ENCODE data around the gene TCOF1. TPM values are rescaled to one million over a fixed set of nuclear protein-coding genes. Genes with fewer than 3 reads are reported as not detected.

TCOF1 gene
- total RNA-seq, 1 donor, result 21.7 TPM

DNA sequence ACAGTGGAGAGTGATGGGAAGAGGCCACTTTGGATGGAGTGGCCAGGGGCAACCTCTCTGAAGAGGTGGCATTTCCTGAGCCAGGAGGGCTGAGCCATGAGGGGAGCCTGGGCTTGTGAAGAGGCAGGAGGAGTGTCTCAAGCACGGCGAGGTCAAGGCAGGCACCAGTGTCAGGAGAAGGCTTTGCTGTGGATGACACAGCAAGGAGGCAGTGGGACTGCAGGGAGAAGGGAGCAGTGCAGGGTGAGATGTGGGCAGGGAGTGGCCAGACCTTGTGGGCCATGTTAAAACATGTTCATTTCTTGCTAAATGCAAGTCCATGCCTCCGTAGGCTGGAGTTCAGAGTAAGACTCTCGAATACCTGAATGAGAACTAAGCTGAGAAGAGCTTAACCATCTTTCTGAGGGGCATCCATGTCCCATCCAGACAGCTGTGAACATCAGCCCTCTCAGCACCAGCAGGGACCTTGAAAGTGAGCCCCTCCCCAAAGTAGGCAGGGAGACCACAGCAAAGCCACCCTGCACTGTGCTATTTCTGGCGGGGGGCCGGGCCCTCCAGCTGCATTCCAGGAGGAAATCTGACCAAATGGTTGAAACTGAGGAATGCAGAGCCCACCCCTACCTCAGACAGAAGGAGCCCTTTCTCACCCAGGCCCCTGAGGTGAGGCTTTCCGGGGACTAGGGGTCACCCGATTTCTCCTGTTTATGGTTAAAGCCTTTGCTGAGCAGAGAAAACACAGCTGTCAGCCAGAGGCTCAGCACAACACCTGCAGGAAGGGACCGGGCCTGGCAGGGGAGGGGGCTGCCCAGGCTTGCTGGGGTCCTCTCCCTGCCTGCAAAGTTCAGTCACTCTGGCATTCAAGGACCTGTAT is 38.6 kb upstream of the TCOF1 start:
- Histone ChIP-seq H3K27me3 (ENCODE audit: insufficient read depth, low read length) (no peaks in the 10 kb centered on the region), H3K9me3 (ENCODE audit: low read depth, low read length) (no peaks in the 10 kb centered on the region), H3K4me3 (ENCODE audit: low read length) (no peak overlapping the region), H3K4me1 (ENCODE audit: insufficient read depth, low read length) (no peaks in the 10 kb centered on the region)

DNA sequence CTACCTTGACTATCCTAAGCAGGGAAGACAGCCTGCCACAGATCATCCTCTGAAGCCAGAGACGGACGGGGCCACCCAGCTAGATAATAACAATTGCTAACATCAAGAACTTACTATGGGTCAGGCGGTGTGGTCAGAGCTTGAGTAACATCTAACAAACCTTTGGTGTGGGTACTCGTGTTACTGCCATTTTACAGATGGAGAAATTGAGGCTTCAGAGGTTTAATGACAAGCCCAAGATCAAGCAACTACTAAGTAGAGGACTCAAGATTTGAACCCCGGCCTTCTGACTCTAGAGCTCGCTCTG is 38.1 kb upstream of the TCOF1 start:
- no peaks in the 10 kb centered on the region for H3K4me1 ChIP-seq (ENCODE audit: insufficient read depth, low read length)
- H3K4me3 ChIP-seq (ENCODE audit: low read length), result no peak overlapping the region
- no peaks in the 10 kb centered on the region for H3K9me3 ChIP-seq (ENCODE audit: low read depth, low read length)
- H3K27me3 ChIP-seq (ENCODE audit: insufficient read depth, low read length), result no peaks in the 10 kb centered on the region

DNA sequence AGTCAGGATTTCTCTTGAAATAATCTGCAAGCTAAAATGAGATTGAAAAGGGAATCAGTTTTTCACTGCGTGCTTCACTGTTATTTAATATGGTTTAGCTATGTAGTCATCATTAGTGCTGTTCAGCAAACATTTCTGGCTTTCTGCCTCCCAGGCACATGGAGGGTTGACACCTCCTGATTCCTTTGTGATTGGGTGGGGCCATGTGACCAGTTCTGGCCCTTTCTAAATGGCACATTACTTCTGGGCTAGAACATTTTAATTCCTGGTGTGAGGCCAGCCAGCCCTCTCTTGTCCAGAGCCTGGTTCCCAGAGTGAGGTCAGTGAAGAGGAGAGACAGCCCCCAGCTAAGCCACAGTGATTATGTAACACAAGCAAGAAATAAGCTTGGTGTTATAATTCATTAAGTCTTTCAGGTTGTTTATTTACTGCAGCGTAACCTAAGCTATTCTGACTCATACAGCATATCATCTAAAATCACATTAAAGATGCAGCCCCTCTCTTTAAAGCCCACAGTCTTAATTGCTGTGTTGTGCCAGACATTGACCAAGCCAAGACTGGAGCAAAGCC is 37.4 kb upstream of the TCOF1 start:
- no peaks in the 10 kb centered on the region for H3K9me3 ChIP-seq (ENCODE audit: low read depth, low read length)
- no peak overlapping the region for H3K4me3 ChIP-seq (ENCODE audit: low read length)
- no peaks in the 10 kb centered on the region for H3K27me3 ChIP-seq (ENCODE audit: insufficient read depth, low read length)
- H3K4me1 ChIP-seq (ENCODE audit: insufficient read depth, low read length), result no peaks in the 10 kb centered on the region

DNA sequence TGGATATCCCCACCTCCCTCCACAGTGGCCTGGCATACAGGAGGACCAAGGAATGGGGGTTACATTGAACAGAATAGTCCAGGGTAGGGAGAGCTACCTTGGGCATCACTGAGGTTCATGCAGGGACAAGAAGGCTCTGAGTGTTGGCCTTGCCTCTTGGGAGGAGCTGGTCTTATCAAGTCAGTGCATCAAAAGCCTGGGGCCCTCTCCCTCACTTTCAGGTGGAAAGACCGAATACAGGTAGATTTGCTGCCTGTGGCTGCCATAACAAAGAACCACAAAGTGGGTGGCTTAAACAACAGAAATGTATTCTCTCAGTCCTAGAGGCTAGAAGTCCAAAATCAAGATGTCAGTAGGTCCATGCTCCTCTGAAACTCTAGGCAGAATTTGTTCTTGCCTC is 36.3 kb upstream of the TCOF1 start:
- Histone ChIP-seq H3K9me3 (ENCODE audit: low read depth, low read length) (no peaks in the 10 kb centered on the region), H3K27me3 (ENCODE audit: insufficient read depth, low read length) (no peaks in the 10 kb centered on the region), H3K4me1 (ENCODE audit: insufficient read depth, low read length) (no peaks in the 10 kb centered on the region), H3K4me3 (ENCODE audit: low read length) (no peak overlapping the region)

DNA sequence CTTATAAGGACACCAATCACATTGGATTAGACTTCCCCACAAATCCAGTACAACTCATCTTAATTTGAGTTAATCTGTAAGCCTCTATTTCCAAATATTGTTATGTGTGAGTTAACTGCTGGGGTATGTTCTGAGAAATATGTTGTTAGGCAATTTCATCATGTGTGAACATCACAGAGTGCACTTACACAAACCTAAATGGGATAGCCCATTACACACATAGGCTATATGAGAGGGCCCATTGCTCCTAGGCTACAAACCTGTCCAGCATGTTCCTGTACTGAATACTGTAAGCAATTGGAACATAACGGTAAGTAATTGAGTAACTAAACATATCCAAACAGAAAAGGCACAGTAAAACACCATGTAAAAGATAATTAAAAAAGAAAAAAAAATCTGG is 35.7 kb upstream of the TCOF1 start:
- H3K9me3 ChIP-seq (ENCODE audit: low read depth, low read length), result no peaks in the 10 kb centered on the region
- H3K4me1 ChIP-seq (ENCODE audit: insufficient read depth, low read length), result no peaks in the 10 kb centered on the region
- no peak overlapping the region for H3K4me3 ChIP-seq (ENCODE audit: low read length)
- H3K27me3 ChIP-seq (ENCODE audit: insufficient read depth, low read length), result no peaks in the 10 kb centered on the region

DNA sequence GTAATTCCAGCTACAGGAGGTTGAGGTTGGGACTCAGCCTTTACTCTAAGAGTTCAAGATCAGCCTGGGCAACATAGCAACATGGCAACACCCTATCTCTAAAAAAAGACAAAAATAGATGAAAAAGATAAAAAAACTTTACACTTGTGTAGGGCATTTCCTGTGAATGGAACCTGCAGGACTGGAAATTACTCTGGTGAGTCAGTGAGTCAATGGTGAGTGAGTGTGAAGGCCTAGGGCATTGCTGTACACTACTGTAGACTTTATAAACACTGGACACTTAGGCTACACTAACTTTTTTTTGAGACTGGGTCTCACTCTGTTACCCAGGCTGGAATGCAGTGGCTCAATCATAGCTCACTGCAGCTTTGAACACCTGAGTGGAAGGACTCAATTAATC is 35.3 kb upstream of the TCOF1 start:
- no peaks in the 10 kb centered on the region for H3K4me1 ChIP-seq (ENCODE audit: insufficient read depth, low read length)
- H3K27me3 ChIP-seq (ENCODE audit: insufficient read depth, low read length), result no peaks in the 10 kb centered on the region
- H3K4me3 ChIP-seq (ENCODE audit: low read length), result no peak overlapping the region

DNA sequence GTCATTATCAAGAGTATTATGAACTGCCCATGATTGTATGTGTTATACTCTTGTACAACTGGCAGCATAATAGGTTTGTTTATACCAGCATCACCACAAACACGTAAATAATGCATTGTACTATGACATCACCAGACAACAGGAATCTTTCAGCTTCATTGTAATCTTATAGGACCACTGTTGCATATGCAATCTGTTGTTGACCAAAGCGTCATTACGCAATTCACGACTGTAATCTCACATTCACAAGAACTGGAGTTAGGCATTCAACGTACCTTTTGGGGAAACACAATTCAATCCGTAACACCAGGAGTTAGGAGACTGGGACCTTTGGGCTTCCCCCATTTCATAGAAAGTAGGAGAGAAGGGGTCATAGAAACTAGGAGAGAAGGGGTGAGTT is 34.4 kb upstream of the TCOF1 start:
- Histone ChIP-seq H3K4me3 (ENCODE audit: low read length) (no peak overlapping the region), H3K27me3 (ENCODE audit: insufficient read depth, low read length) (no peaks in the 10 kb centered on the region), H3K4me1 (ENCODE audit: insufficient read depth, low read length) (no peaks in the 10 kb centered on the region), H3K9me3 (ENCODE audit: low read depth, low read length) (no peaks in the 10 kb centered on the region)

More for the DNA sequence above, 35.3 kb upstream of the TCOF1 start:
- H3K9me3 ChIP-seq (ENCODE audit: low read depth, low read length), result no peaks in the 10 kb centered on the region

DNA sequence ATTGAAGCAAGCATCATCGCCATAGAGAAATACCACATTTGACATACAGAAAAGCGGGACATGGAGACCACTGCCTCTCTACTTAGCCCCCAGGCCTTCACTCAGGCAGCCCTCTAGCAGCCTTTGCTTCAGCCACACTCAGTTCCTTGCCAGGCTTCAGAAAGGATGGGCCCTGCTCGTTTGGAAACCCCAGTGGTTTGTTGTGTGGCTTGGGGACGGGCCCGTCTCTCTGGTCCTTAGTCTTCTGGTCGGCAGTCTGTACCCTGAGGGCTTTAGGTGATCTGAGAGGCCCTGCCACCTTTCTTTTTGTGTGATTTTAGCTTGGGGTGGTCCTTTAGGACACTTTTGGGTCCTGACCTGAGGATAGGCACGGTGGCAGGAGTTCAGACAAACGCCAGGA is 33.7 kb upstream of the TCOF1 start:
- Histone ChIP-seq H3K4me3 (ENCODE audit: low read length) (no peak overlapping the region), H3K9me3 (ENCODE audit: low read depth, low read length) (no peaks in the 10 kb centered on the region), H3K4me1 (ENCODE audit: insufficient read depth, low read length) (no peaks in the 10 kb centered on the region), H3K27me3 (ENCODE audit: insufficient read depth, low read length) (no peaks in the 10 kb centered on the region)

DNA sequence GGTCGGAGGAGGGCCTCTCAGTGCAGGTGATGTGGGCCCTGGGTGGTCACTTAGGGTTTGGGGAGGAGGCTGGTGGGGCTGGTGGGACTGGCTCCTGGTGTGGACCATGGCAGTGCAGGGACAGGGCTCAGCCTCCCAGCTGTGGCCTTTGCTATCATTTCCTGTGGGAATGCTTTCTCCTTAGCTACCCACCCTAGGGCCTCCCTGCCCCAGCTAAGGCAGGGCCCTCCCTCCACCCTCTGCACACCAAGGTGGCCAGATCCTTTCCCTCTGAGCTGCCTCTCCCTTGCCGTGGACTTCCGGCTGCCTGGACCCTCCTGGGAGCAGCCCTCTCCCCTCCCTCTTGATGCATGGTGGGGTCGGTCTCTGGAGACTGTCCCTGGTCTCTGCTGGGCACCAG is 32.1 kb upstream of the TCOF1 start:
- H3K27me3 ChIP-seq (ENCODE audit: insufficient read depth, low read length), result no peaks in the 10 kb centered on the region
- H3K9me3 ChIP-seq (ENCODE audit: low read depth, low read length), result no peaks in the 10 kb centered on the region
- no peak overlapping the region for H3K4me3 ChIP-seq (ENCODE audit: low read length)
- no peaks in the 10 kb centered on the region for H3K4me1 ChIP-seq (ENCODE audit: insufficient read depth, low read length)

DNA sequence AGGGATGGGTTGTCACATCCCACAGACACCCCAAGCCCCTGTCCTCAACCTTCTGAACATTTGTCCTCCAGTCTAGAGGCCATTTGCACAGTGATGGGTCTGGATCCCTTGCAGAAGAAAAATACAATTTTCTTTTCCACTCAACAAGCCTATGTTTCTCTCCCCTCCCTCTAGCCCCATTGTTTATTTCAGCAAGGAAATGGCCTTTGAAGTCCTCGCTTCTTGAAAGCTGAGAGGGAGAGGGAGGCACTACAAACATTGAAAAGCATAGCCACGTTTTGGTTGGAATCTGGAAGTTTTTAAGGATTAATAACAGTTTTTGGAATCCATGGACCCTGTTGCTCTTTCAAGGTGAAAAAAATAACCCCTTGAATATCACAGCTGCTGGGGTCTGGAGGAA is 30.8 kb upstream of the TCOF1 start:
- H3K27me3 ChIP-seq (ENCODE audit: insufficient read depth, low read length), result no peaks in the 10 kb centered on the region
- no peaks in the 10 kb centered on the region for H3K4me1 ChIP-seq (ENCODE audit: insufficient read depth, low read length)
- no peaks in the 10 kb centered on the region for H3K9me3 ChIP-seq (ENCODE audit: low read depth, low read length)
- no peak overlapping the region for H3K4me3 ChIP-seq (ENCODE audit: low read length)

DNA sequence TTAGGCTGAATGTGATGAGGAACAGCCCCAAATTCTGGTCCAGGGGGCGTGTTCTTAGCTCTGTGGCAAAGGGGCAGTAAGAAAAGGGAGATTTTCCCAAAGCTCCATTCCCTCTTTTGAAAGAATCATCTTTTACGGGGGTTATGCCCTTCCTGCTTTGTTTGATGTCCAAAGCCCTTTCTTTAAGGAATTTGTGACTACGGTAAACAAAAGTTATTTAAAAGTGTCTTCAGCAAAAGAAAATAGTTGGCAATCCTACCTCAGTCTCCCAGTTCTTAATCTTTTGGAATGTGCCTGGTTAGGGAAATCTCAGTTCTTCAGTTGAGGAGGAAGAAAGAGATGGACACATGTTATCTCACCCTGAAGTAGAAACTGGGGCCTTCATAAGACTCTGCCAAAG is 30.4 kb upstream of the TCOF1 start:
- no peaks in the 10 kb centered on the region for H3K9me3 ChIP-seq (ENCODE audit: low read depth, low read length)
- H3K4me3 ChIP-seq (ENCODE audit: low read length), result no peak overlapping the region
- no peaks in the 10 kb centered on the region for H3K4me1 ChIP-seq (ENCODE audit: insufficient read depth, low read length)
- no peaks in the 10 kb centered on the region for H3K27me3 ChIP-seq (ENCODE audit: insufficient read depth, low read length)

DNA sequence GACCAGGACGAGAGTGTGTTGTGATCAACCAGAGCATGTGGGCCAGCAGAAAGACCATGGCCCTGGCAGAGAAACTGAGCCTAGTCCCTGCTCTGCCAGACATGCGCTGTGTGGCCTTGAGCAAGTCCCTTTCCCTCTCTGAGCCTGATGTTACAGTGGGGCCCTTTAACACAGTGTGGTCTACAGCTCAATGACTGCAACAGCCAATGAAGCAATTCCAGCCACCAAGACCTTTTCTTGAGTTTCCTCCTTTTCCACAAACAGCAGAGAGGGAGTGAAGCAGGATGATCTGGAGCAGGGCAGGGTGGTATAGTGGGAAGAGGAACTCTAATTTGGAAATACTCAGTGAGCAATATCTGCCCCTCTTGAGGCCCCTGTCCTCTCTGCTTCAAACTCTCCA is 29.0 kb upstream of the TCOF1 start:
- H3K4me3 ChIP-seq (ENCODE audit: low read length), result no peak overlapping the region
- no peaks in the 10 kb centered on the region for H3K9me3 ChIP-seq (ENCODE audit: low read depth, low read length)
- no peaks in the 10 kb centered on the region for H3K27me3 ChIP-seq (ENCODE audit: insufficient read depth, low read length)
- H3K4me1 ChIP-seq (ENCODE audit: insufficient read depth, low read length), result no peaks in the 10 kb centered on the region

DNA sequence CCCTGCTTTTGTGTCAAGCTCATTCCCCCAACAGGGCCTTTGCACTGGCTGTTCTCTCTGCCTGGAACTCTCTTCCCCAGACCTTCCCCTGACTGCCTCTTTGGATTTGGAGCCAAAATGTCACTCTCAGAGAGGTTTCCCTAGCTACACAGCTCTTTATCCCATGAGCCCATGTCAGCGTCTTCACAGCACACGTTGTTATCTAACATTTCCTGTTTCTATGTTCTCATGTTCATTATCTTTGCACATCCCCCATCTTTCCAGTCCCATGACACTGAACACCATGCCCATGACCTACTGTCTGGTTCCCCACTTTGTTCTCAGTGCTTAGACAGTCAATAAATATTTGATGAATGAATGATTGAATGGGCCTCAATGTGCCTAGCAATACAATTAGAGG is 28.5 kb upstream of the TCOF1 start:
- H3K4me3 ChIP-seq (ENCODE audit: low read length), result no peak overlapping the region

DNA sequence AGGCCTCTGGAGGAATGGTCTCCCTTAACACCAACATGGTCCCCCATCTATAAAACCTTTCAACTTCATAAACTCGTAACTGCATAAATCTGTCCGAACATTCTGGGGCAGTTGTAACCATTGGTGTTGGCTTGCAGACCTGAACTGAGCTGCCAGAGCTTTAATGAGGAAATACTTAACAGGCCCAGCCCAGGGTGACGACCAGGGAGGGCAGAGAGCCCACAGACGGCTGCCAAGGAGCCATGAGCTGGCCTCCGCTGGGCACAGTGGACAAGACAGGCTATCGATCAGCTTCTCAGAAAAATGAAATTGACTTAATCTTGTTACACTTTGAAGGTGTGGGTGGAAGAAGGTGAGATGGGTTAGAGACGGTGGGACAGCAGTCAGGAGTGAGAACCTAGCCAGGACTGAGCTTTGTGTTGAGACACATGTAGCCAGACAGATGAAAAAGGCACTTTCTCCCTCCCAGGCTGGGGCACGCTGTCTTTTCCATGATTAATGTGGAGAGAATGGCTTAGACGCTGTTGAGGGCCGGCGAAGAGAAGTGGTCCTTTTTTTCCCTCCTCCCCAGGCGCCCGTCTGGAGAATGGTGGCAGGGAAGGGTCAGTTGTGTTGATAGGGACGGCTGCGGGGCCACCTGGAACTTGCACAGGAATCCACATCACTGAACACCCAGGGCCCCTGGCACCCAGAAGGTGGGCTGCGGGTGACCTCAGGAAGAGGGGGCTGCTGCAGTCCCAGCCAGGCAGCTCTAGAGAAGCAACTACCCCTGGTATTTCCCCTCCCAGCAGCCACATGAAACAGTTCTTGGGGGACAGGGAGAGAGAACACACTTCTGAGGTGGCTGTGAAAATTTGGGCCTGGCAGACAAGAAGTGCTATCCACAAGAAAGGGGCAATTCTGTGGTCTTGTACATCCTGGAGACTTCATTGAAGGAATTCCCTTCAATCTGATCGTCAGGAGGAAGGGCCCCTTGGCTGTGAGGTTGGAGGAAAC is 27.3 kb upstream of the TCOF1 start:
- H3K9me3 ChIP-seq (ENCODE audit: low read depth, low read length), result no peaks in the 10 kb centered on the region
- no peaks in the 10 kb centered on the region for H3K27me3 ChIP-seq (ENCODE audit: insufficient read depth, low read length)

More for the DNA sequence above, 28.5 kb upstream of the TCOF1 start:
- no peaks in the 10 kb centered on the region for H3K4me1 ChIP-seq (ENCODE audit: insufficient read depth, low read length)
- no peaks in the 10 kb centered on the region for H3K9me3 ChIP-seq (ENCODE audit: low read depth, low read length)
- no peaks in the 10 kb centered on the region for H3K27me3 ChIP-seq (ENCODE audit: insufficient read depth, low read length)

DNA sequence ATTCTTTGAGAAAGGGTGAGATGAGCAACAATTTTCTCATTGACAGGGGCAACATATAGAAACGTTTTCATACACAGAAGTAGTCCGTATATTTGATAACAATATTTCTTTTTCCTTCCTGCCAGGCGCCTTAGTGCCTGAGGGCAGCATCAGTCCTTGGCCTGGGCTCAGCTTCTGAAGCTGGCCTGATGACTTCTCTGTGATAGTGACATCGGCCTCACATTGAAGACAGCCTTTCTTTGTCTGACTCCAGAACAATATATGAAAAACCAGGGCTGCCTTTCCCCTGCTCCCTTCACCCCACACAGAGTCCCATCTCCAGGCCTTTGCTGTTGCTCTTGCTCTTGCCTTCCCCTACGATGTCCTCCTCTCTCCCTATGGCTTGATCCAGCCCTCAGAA is 24.1 kb upstream of the TCOF1 start:
- H3K4me3 ChIP-seq (ENCODE audit: low read length), result no peak overlapping the region
- H3K27me3 ChIP-seq (ENCODE audit: insufficient read depth, low read length), result no peaks in the 10 kb centered on the region
- no peaks in the 10 kb centered on the region for H3K4me1 ChIP-seq (ENCODE audit: insufficient read depth, low read length)
- no peaks in the 10 kb centered on the region for H3K9me3 ChIP-seq (ENCODE audit: low read depth, low read length)

More for the DNA sequence above, 27.3 kb upstream of the TCOF1 start:
- H3K4me1 ChIP-seq (ENCODE audit: insufficient read depth, low read length), result no peaks in the 10 kb centered on the region
- no peak overlapping the region for H3K4me3 ChIP-seq (ENCODE audit: low read length)
